COR-L47 (cell line): ENCODE measurements around the gene BSDC1.
"Not testable (repeated sequence)": the region's sequence is repeated elsewhere in the genome, so short reads cannot be mapped to it uniquely, and the experiment has no call there.

ENCODE experiments used
- DNase-seq: peaks from one replicate; lab custom pipeline; 2025; lab: John Stamatoyannopoulos, UW

BSDC1 gene

DNA sequence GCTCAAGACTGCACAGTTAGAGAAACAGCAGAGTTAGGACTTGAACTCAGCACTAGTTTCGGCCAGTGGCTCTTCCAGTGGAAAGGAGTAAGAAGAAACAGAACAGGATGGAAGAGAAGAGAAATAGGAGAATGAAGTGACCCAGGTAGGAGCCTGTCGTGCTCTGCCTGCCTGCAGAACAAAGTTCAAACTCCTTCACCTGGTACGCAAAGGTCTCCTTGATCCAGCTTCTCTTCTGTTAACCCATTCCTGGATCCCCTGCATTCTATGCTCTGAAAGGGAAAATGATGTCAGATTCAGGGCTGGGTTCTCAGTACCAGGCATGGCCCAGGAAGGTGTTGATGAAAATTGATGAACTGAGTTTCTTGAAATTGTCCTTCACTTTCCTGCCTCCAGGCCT, 35.8 kb downstream of the BSDC1 start:
- DNase-seq: no peak

DNA sequence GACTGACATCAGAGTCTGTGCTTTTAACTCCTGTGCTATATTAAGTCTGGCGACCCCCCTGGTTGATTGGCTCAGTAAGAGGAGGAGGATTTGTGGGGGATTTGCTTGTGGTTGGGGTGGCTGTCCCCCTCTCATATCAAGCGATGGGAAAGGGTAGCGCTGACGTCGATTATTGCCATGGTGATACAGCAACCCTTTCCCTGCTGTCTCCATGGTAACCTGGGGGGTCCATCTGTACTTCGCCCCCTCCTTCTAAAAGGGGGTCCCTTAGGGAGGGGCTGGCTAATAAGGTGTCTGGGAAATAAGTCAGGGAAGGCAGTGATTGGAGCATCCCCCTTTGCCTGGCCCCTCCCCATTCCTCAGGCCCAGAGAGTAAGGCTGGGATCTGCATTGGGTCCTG, 36.6 kb downstream of the BSDC1 start:
- no peak for DNase-seq

GRCh38 chr1:32356478-32356877, 37.8 kb downstream of the BSDC1 start:
- no peak for DNase-seq

DNA sequence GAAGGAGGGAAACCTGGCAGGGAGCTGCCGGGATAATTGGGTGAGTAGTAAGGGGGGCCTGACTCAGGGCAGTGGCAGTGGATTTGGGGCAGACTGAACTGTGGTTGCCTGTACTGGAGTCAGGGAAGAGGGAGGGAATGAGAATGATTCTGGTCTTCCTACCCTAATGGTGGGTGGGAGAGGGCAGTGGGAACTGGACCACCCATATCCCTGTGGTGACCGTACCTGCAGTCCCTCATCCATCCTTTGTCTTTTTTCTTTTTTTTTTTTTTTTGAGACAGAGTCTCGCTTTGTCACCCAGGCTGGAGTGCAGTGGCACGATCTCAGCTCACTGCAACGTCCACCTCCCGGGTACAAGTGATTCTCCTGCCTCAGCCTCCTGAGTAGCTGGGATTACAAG, 38.5 kb downstream of the BSDC1 start:
- not testable (repeated sequence) for DNase-seq

GRCh38 chr1:32353886-32354570, 40.2 kb downstream of the BSDC1 start:
- no peak for DNase-seq

DNA sequence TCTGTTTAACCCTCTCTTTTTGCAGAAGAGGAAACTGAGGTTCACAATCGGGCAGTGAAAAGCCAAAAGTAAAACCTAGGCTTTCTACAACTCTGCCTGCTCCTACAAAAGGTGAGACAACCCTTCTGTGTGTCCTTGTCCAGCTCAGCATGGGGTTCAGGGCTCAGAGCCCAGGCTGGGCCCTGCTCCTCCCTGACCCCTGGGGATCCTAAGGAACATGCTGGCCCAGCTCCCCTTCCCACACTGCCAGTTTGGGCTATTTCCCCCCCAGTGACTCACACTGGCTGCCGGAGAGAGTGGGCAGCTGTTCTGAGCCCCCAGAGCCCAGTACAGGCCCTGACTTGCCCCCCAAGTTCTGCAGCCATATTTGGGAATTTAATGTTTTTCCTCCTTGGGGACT, 40.8 kb downstream of the BSDC1 start:
- no peak for DNase-seq

- no peak for DNase-seq
These were observed 41.3 kb downstream of the BSDC1 start for GRCh38 chr1:32352831-32353383.

DNA sequence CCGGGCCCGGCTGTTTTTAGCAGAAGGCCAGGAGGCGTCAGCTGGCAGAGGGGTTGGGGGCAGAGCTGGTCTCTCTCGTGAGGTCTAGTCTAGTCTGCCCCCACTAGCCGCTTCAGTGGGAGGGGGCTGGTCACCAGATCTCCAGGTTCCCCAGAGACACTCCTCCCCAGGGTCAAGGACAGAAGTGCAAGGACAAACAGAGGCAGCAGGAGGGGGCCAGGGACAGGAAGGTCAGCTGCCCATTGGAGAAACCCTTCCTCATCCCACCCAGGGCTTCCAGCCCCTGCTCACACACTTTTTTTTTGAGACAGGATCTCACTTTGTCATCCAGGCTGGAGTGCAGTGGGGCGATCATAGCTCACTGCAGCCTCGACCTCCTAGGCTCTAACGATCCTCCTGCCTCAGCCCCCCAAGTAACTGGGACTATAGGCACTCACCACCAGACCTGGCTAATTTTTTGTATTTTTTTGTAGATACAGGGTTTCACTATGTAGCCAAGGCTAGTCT, 41.9 kb downstream of the BSDC1 start:
- no peak for DNase-seq

GRCh38 chr1:32351399-32352238, 42.6 kb downstream of the BSDC1 start:
- DNase-seq: peak; percentile 95

DNA sequence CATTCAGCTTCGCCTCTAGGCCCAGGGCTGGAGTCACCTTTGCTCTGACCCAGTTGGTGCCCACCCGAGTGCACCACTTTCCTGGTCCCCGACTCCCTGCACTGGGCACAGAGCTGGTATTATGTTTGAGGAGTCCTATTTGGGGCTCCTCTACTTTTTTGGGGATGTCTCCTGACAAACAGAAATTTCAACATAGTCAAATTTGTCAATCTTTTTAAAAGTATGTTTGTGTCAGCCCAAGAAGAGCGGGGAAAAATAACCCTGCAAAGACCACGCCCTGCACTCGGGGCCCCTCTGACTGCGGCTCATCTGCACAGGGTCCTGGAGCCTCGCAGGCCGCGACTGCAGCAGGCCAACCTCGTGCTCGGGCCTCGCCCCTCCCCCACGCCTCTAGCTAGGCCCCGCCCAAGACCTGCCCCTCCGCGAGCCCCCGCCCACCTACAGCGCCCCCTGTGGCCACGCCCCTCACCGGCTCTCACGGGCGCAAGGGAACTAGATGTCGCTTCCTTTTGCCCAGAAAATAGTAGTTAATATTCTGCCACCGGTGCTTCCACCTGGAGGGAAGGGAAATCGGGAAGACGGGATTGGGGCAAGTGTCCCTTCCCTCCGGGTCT, 43.3 kb downstream of the BSDC1 start:
- DNase-seq: peak; percentile 71

DNA sequence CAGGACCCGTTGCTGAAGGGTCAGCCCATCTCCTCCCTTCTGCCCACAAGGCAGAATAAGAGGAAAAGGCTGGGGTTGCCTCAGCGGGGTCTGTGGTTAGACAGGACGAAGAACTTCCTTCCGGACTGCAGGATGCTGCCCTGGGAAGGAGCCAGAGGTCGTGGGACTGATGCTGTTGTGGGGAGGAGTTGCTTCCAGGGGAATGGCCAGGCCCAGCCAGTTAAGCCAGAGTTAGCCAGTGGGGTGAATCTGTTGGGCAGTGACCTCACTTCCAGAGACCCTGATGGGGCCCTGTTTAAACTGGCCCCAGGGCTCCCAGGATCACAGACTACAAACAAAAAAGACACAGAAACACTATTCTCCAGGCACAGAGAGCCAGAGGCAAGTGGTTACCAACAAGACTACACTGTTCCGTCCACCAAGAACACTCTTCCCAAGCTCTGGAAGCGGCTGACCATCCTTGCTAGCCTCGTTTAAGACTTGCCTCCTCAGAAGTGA, 45.0 kb downstream of the BSDC1 start:
- DNase-seq: no peak

DNA sequence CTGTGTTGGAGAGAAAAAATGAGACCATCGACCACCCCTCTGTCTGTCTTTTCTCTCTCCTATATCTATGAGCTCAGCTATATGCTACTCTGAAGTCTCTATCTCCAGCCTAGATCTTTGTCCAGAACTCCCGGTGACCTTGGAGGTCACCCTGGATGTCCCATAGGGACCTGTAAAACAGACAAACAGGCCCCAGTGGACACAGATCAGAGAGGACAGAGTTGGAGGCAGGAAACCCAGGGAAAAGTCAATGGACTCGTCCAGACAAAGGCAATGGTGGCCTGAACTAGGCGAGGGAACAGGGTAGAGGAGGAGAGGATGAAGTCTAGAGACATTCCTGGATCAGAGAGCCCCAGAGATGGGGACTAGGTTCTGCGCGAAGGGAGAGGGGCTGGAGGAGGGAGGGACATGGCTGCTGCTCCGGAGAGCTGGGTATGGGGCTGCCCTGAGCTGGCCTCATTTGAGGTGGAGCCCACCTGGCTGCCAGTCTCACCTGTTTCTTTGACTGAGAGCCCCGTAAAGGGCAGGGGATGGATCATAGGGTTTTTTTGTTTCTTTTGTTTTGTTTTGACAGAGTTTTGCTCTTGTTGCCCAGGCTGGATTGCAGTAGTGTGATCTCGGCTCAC, 47.6 kb downstream of the BSDC1 start:
- no peak for DNase-seq

DNA sequence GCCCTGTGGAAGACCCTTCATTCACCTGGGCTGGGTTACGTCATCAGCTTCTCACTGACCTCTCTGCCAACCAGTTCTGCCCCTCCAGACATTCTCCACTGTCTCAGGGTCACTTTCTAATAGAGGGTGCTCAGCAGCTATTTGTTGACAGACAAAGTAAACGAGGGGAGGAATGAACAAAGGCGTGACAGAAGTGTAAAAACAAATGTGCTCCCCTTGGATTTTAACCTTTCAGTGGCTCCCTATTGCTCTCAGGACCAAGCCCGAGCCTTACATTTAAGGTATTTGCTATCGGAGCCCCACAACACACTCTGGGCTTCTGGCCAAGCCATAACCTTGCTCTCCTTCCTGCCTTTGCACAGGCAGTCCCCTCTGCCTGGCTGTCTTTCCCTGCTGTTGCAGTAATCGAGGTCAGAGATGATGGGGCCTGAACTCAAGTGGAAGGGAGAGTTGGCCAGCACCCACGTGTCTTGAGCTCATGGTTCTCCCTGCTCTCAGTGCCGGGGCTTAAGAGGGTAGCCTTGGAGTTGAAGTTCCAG, 48.9 kb downstream of the BSDC1 start:
- DNase-seq: no peak

GRCh38 chr1:32342704-32343103, 51.5 kb downstream of the BSDC1 start:
- DNase-seq: no peak

DNA sequence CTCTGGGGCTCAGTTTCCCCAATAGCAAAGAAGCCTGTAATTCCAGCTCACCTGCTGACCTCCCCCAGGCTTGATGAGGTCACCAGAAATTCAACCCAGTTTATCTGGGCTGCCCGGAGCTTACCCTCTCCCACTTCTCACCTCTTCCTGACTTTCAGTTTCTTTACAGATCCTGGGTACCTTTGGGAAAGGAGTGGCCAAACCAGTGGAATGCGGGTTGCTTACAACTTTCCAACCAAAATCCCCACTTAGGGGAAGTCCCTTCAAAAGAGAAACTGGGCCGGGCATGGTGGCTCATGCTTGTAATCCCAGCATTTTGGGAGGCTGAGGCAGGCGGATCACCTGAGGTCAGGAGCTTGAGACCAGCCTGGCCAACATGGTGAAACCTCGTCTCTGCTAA, 52.3 kb downstream of the BSDC1 start:
- DNase-seq: no peak

GRCh38 chr1:32341186-32341757, 53.0 kb downstream of the BSDC1 start:
- DNase-seq: no peak

DNA sequence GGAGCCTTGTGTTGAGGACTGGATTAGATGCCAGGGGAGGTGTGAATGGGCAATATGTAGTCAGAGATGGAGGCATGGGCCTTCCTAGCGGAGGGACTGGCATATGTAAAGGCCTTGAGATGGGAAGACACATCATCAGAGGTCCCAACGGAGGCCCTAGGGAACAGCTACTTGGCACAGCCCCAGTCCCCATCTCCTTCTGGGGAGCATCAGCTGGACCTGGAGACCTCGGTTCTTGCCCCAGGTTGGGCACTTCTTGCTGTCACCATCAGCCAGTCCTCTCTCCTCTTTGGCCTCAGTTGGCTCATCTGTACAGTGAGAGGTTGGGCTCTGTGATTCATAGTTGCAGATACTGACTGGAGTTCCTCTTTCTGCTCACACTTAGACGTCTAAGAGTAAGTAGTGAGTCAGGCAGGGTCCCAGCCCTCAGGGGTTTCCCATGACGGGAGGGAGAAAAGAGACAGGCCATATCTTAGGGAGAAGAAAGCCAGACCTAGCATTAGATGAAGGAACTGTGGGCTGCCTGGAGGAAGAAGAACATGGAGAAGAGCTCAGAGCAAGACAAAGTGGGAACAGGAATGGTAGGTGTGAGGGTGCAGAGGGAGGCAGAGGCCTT, 54.8 kb downstream of the BSDC1 start:
- DNase-seq: no peak

DNA sequence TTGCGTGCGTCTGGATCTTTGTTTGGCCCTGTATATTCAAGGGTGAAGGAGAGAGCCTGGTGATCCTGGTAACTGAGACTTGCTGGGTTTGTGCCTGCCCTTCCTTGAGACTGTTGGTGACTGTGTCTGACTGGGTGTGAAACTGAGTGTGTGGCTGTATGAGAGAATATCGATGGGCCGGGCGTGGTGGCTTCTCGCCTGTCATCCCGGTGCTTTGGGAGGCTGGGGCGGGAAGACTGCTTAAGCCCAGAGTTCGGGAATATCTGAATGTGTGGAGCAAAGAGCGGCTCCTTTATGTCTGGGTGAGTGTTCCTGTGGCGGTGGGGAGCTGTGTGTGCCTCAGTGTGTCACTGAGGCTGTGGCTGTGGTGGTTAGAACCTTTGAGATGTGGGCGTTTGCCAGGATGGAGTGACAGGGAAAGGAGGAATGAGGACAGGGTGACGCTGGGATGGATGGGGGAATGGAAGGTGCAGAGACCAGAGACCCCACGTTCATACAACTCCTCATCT, 55.5 kb downstream of the BSDC1 start:
- DNase-seq: no peak

DNA sequence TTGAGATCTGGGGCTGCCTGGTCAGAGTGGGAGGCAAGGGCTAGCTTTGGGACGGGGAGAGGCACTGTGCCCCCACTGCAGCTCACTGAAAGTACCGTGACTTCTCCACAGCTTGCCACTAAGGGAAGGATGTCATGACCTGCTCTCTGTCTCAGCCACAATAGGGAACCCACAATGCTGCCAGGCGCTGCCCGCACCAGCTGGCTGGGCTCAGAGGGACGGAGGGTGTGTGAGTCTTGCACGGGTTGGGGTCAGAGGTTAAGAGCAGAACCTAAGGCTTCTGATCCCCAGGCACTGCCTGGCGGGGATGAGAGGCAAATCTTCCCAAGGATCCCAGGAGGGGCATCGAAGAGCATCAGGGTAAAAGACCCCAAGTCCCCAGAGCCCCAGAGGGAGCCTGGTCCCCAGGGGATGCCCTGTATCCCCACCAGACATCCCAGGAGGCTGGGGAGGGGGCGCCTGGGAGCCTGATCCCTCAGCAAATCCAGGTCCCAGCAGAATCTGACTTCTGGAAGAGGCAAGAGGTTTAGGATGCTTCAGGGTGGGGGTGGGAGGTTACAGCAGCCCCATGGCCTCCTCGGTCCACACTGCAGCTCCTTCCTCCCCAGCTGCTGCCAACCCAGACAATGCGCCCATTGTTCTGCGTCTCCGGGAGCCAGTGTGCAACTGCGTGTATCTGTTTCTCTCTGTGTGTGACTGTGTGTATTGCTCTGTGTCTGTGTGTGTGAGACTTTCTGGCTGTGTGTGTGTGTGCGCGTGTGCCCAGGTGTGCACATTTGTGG, 56.2 kb downstream of the BSDC1 start:
- no peak for DNase-seq
